Body of pancreas (tissue), 4 donors: ENCODE data around the gene TRIP13. TPM values are rescaled to one million over a fixed set of nuclear protein-coding genes. Genes with fewer than 3 reads are reported as not detected.
A peak's percentile ranks its signal among the peaks of the same experiment; 100 is the strongest.

Experiments used
- ATAC-seq: fragments of 150-250 bp; one replicate; pipeline ENCODE4 v1.9.1; 2016
- DNase-seq, 4 donors: peaks; one replicate each; pipeline ENCODE4 v3.0.0-alpha.2; 2019
- H3K27ac ChIP-seq, 4 donors: fragments of 200-600 bp; sonication (generic); 1 replicate in 3 of 4; 2 replicates in 1 of 4; pipeline versions ENCODE4 v1.5.1 to v1.6.1; 2016 to 2019; ENCODE audit warnings: mild to moderate bottlenecking in 1 of 4, mixed read lengths in 1 of 4, moderate library complexity in 1 of 4
- H3K27me3 ChIP-seq, 2 donors: fragments of 200-600 bp; sonication (generic); one replicate each; pipeline ENCODE4 v1.6.0; 2016; ENCODE audit warnings: mild to moderate bottlenecking in 1 of 2
- H3K36me3 ChIP-seq, 2 donors: fragments of 200-600 bp; sonication (generic); replicated peaks in 1 of 2; 2 replicates each; pipeline ENCODE4 v1.5.1; 2016; ENCODE audit warnings: low read depth in 2 of 2; ENCODE audit not compliant: insufficient read depth in 1 of 2
- H3K4me1 ChIP-seq: fragments of 200-600 bp; sonication (generic); one replicate; pipeline ENCODE4 v1.6.0; 2016
- H3K4me3 ChIP-seq, 2 donors: fragments of 200-600 bp; sonication (generic); 1 replicate in 1 of 2; 2 replicates in 1 of 2; pipeline ENCODE4 v1.5.1; 2016 to 2019
- H3K9me3 ChIP-seq, 3 donors: fragments of 200-600 bp; sonication (generic); 1 replicate in 2 of 3; 2 replicates in 1 of 3; pipeline ENCODE4 v1.5.1; 2016
- CTCF ChIP-seq, 7 experiments: fragments of 450-650 bp in 4 of 7; fragments of 200-600 bp in 3 of 7; sonication (generic) in 3 of 7; IDR thresholded peaks; one replicate each; pipeline ENCODE4 v1.5.1; 2016 to 2019; ENCODE audit warnings: antibody characterized with exemption in 7 of 7
- POLR2A ChIP-seq, 3 donors: fragments of 450-650 bp; IDR thresholded peaks; one replicate each; pipeline ENCODE4 v1.6.1; 2016; ENCODE audit warnings: antibody characterized with exemption in 3 of 3, mild to moderate bottlenecking in 2 of 3
- WGBS, 2 donors: methylation state at CpG; one replicate each; pipeline ENCODE4 v1.1.5; 2017; 5-methylcytosine and 5-hydroxymethylcytosine counted together
- intact Hi-C: fragments of 100-400 bp; cut with DNase I; formaldehyde crosslinking; loops from one replicate; pipeline ENCODE4 v1.15.1; 2023
- total RNA-seq, 2 donors: library from RNA; depleted of rRNA; stranded (reverse); fragments of >200 nt; gene quantifications; one replicate each; pipeline ENCODE4 v1.1.0, GENCODE V29; 2016

The TRIP13 gene
- total RNA-seq, 2 donors from 2014 or later: 1.3 TPM

- Histone ChIP-seq H3K27me3 (no peaks in the 10 kb centered on the region), H3K27ac (no peak overlapping the region), H3K9me3 (no peaks in the 10 kb centered on the region), H3K36me3 (no peaks in the 10 kb centered on the region), H3K4me1 (no peaks in the 10 kb centered on the region), H3K4me3 (no peak overlapping the region)
- 88 to 92% methylated on average over 4 to 13 of the region's 14 CpGs for WGBS, 2 donors
- intact Hi-C loops: no loop called here
- no peak for ATAC-seq
- TF ChIP-seq CTCF (IDR thresholded peaks at IDR 0.05) (no peak), POLR2A (IDR thresholded peaks at IDR 0.05) (no peak)
- no peak for DNase-seq
Observed at GRCh38 chr5:848671-849111, 44.0 kb upstream of the TRIP13 start.

GRCh38 chr5:849651-850301, 42.9 kb upstream of the TRIP13 start:
- Histone ChIP-seq H3K36me3 (no peaks in the 10 kb centered on the region), H3K4me3 (no peak overlapping the region), H3K9me3 (no peaks in the 10 kb centered on the region), H3K27ac (no peak overlapping the region), H3K27me3 (no peaks in the 10 kb centered on the region), H3K4me1 (no peaks in the 10 kb centered on the region)
- intact Hi-C loops: no loop called here
- DNase-seq: no peak
- WGBS, 2 donors: 77 to 85% methylated on average over 4 to 20 of the region's 20 CpGs
- no peak for TF ChIP-seq CTCF (IDR thresholded peaks at IDR 0.05)
- TF ChIP-seq POLR2A (IDR thresholded peaks at IDR 0.05): no peak
- ATAC-seq: peak; percentile 33

GRCh38 chr5:850511-851006, 42.1 kb upstream of the TRIP13 start, which contains the start of gene ZDHHC11:
ZDHHC11 (minus strand) TSS chr5:850986; CDS start chr5:850602, 384 bp downstream.
- ATAC-seq: no peak
- Histone ChIP-seq H3K27ac (no peak within 1 kb of the TSS), H3K27me3 (no peaks in the 10 kb centered on the region), H3K9me3 (no peaks in the 10 kb centered on the region), H3K36me3 (no peaks in the 10 kb centered on the region), H3K4me3 (no peak within 1 kb of the TSS), H3K4me1 (no peaks in the 10 kb centered on the region)
- TF ChIP-seq CTCF (IDR thresholded peaks at IDR 0.05) (no peak), POLR2A (IDR thresholded peaks at IDR 0.05) (no peak)
- peak in 2 of 4 donors; percentile 12 to 39 for DNase-seq
- 47 to 65% methylated on average over 12 to 24 of the region's 27 CpGs for WGBS, 2 donors
- intact Hi-C loops: no loop called here

- no peak for ATAC-seq
- Histone ChIP-seq H3K27ac (no peak overlapping the region), H3K27me3 (no peaks in the 10 kb centered on the region), H3K9me3 (no peaks in the 10 kb centered on the region), H3K4me3 (no peak overlapping the region), H3K4me1 (no peaks in the 10 kb centered on the region), H3K36me3 (no peaks in the 10 kb centered on the region)
- intact Hi-C loops: no loop called here
- 31 to 46% methylated on average over 8 to 19 of the region's 19 CpGs for WGBS, 2 donors
- DNase-seq: no peak
- TF ChIP-seq CTCF (IDR thresholded peaks at IDR 0.05) (no peak), POLR2A (IDR thresholded peaks at IDR 0.05) (no peak)
Observed at GRCh38 chr5:851076-851475, 41.6 kb upstream of the TRIP13 start.

GRCh38 chr5:851553-851952, 41.1 kb upstream of the TRIP13 start:
- H3K27me3 ChIP-seq: no peaks in the 10 kb centered on the region
- ATAC-seq (no peak), DNase-seq (no peak)
- no peak overlapping the region for H3K27ac ChIP-seq
- no peaks in the 10 kb centered on the region for H3K9me3 ChIP-seq
- intact Hi-C loops: no loop called here
- TF ChIP-seq POLR2A (IDR thresholded peaks at IDR 0.05) (no peak), CTCF (IDR thresholded peaks at IDR 0.05) (no peak)
- no peak overlapping the region for H3K4me3 ChIP-seq
- WGBS, 2 donors: 65 to 71% methylated on average over 13 to 16 of the region's 16 CpGs
- H3K4me1 ChIP-seq: no peaks in the 10 kb centered on the region
- H3K36me3 ChIP-seq: no peaks in the 10 kb centered on the region
